OCI-LY1 (cell line): ENCODE results near the gene INPP5B.

Source experiments
- EZH2 ChIP-seq: fragments of 200-600 bp; sonication (generic), shearing (Covaris generic); IDR thresholded peaks from 2 replicates; pipeline ENCODE4 v1.8.0; 2017; ENCODE audit warnings: borderline replicate concordance, mixed run types, mild to moderate bottlenecking, antibody characterized with exemption, low read length, moderate library complexity, mixed read lengths
- TF ChIP-seq, protein P1 (sequence below): fragments of 200-600 bp; sonication (generic), shearing (Covaris generic); IDR thresholded peaks from 2 replicates; pipeline ENCODE4 v1.5.1; 2017; ENCODE audit warnings: mild to moderate bottlenecking, antibody characterized with exemption, low read length, moderate library complexity, mixed read lengths

DNA sequence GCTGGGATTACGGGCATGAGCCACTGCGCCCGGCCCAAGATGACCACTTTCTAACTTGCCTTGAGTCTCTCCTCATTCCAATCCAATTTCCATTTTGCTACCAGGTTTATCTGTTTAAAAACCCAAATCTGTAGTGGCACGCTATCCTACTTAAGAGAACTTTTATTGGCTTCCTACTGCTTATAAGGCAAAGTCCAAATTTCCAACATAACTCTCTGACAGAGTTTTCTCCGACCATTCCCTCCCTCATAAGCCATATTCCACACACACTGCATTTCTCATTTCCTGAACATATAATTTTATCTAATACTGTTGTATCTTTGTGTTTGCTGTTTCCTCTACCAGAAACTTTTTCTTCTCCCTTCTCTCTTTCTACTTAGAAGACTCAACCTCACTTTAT, 27.7 kb upstream of the INPP5B start:
- TF ChIP-seq, protein P1, sequence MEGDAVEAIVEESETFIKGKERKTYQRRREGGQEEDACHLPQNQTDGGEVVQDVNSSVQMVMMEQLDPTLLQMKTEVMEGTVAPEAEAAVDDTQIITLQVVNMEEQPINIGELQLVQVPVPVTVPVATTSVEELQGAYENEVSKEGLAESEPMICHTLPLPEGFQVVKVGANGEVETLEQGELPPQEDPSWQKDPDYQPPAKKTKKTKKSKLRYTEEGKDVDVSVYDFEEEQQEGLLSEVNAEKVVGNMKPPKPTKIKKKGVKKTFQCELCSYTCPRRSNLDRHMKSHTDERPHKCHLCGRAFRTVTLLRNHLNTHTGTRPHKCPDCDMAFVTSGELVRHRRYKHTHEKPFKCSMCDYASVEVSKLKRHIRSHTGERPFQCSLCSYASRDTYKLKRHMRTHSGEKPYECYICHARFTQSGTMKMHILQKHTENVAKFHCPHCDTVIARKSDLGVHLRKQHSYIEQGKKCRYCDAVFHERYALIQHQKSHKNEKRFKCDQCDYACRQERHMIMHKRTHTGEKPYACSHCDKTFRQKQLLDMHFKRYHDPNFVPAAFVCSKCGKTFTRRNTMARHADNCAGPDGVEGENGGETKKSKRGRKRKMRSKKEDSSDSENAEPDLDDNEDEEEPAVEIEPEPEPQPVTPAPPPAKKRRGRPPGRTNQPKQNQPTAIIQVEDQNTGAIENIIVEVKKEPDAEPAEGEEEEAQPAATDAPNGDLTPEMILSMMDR = no peak
- TF ChIP-seq EZH2 = no peak
